ENCODE results near the gene MROH2B.
"Not testable (repeated sequence)": the region's sequence is repeated elsewhere in the genome, so short reads cannot be mapped to it uniquely, and the experiment has no call there.

Gene MROH2B

GRCh38 chr5:41022600-41022999 lies 48.5 kb downstream of the MROH2B start:
- DNase-seq (ENCODE audit: low spot score): not testable (repeated sequence)

GRCh38 chr5:41012318-41012717 lies 58.8 kb downstream of the MROH2B start:
- DNase-seq (ENCODE audit: low spot score): no peak

GRCh38 chr5:41010572-41010971 lies 60.6 kb downstream of the MROH2B start:
- no peak for DNase-seq (ENCODE audit: low spot score)

GRCh38 chr5:41009232-41009631 lies 61.9 kb downstream of the MROH2B start:
- DNase-seq (ENCODE audit: low spot score): no peak

GRCh38 chr5:41004931-41005330 lies 66.2 kb downstream of the MROH2B start:
- DNase-seq (ENCODE audit: low spot score): no peak

GRCh38 chr5:41003670-41004376 lies 67.3 kb downstream of the MROH2B start:
- no peak for DNase-seq (ENCODE audit: low spot score)

GRCh38 chr5:40999966-41000365 lies 71.2 kb downstream of the MROH2B start:
- no peak for DNase-seq (ENCODE audit: low spot score)

GRCh38 chr5:40999142-40999541 lies 72.0 kb downstream of the MROH2B start:
- DNase-seq (ENCODE audit: low spot score): no peak

GRCh38 chr5:40995801-40996586 lies 75.1 kb downstream of the MROH2B start:
- DNase-seq (ENCODE audit: low spot score): no peak

- DNase-seq (ENCODE audit: low spot score): no peak
Observed at GRCh38 chr5:40991981-40992559, 79.1 kb downstream of the MROH2B start.

- DNase-seq (ENCODE audit: low spot score): peak; percentile 54
Observed at GRCh38 chr5:40991168-40991980, 79.8 kb downstream of the MROH2B start.

- DNase-seq (ENCODE audit: low spot score): no peak
Observed at GRCh38 chr5:40988746-40989510, 82.2 kb downstream of the MROH2B start.

- no peak for DNase-seq (ENCODE audit: low spot score)
Observed at GRCh38 chr5:40987349-40987748, 83.8 kb downstream of the MROH2B start.

- no peak for DNase-seq (ENCODE audit: low spot score)
Observed at GRCh38 chr5:40986666-40987065, 84.5 kb downstream of the MROH2B start.

GRCh38 chr5:40985501-40985900 lies 85.6 kb downstream of the MROH2B start:
- DNase-seq (ENCODE audit: low spot score): no peak

- DNase-seq (ENCODE audit: low spot score): no peak
Observed at GRCh38 chr5:40984884-40985283, 86.3 kb downstream of the MROH2B start.

GRCh38 chr5:40983781-40984180 lies 87.4 kb downstream of the MROH2B start:
- no peak for DNase-seq (ENCODE audit: low spot score)

GRCh38 chr5:40981420-40981819 lies 89.7 kb downstream of the MROH2B start:
- no peak for DNase-seq (ENCODE audit: low spot score)

- DNase-seq (ENCODE audit: low spot score): no peak
Observed at GRCh38 chr5:40976836-40977235, 94.3 kb downstream of the MROH2B start.

GRCh38 chr5:40976041-40976440 lies 95.1 kb downstream of the MROH2B start:
- no peak for DNase-seq (ENCODE audit: low spot score)

GRCh38 chr5:40973364-40974004 lies 97.7 kb downstream of the MROH2B start:
- DNase-seq (ENCODE audit: low spot score): no peak

All from HuH-7 (cell line).